HG03521 (cell line): ENCODE measurements around the gene AFF1.
"Not testable (repeated sequence)": the region's sequence is repeated elsewhere in the genome, so short reads cannot be mapped to it uniquely, and the experiment has no call there.

Experiments
- ATAC-seq: cut with Tn5 transposase; IDR thresholded peaks from one replicate; pipeline ENCODE4 v1.9.1; 2021; ENCODE audit warnings: mild to moderate bottlenecking, moderate library complexity; ENCODE audit not compliant: unreplicated experiment

The AFF1 gene

DNA sequence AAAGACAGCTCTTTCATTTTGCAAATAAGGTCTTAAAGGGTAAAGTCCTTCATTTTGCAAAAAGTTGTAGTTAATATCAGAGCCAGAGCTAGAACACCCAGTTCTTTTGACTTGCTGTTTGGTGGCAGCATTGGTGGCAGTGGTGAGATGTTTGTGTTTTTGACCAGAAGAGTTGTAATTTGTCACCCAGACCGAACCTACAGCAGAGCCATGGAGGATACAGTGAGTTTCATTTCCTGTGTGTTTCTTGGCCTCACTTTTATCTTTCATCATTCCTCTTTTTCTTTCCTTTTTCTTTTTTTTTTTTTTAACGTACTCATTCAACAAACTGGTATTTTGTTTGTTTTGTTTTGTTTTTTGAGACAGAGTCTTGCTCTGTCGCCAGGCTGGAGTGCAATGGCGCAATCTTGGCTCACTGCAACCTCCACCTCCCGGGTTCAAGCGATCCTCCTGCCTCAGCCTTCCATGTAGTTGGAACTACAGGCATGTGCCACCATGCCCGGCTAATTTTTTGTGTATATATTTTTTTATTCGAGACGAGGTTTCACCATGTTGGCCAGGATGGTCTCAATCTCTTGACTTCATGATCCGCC lies 116.4 kb downstream of the AFF1 start:
- no peak for ATAC-seq

DNA sequence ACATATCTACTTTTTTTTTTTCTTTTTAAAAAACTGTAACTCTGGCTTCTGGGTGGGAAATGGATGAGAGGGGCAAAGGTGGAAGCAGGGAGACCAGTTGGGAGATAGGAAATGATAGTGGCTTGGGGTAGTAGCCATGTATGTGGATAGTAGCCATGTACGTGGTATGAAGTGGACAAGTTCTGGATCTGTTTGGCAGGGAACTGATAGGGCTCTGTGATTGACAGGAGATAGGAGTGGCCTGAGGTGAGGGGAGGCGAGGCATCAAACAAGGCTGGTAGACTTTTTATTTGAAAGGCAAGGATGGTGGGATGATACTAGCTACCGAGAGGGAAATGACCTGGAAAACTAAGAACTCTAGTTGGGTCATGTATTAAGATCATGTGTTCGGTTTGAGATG lies 117.8 kb downstream of the AFF1 start:
- no peak for ATAC-seq

DNA sequence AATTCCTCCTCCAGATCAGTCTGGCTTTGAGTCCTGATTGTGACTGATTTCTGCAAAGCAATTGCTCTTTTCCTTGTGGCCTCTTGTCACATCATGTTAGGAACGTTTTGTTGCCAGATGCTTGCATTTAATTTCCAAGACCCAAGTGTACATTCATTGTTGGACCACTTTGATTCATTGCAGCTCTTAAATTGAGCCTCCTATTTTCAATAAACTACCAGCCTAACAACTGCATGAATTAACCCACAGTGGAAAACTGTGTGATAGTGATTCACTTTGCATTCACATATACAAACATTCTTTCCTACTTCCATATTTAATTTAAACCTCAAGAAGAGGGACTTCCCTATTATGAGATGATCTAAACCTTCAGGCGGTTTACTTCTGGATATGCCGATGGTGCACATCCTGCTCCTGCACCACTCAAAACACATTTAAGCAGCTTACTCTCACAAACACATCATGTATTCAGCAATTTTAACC lies 118.4 kb downstream of the AFF1 start:
- no peak for ATAC-seq

DNA sequence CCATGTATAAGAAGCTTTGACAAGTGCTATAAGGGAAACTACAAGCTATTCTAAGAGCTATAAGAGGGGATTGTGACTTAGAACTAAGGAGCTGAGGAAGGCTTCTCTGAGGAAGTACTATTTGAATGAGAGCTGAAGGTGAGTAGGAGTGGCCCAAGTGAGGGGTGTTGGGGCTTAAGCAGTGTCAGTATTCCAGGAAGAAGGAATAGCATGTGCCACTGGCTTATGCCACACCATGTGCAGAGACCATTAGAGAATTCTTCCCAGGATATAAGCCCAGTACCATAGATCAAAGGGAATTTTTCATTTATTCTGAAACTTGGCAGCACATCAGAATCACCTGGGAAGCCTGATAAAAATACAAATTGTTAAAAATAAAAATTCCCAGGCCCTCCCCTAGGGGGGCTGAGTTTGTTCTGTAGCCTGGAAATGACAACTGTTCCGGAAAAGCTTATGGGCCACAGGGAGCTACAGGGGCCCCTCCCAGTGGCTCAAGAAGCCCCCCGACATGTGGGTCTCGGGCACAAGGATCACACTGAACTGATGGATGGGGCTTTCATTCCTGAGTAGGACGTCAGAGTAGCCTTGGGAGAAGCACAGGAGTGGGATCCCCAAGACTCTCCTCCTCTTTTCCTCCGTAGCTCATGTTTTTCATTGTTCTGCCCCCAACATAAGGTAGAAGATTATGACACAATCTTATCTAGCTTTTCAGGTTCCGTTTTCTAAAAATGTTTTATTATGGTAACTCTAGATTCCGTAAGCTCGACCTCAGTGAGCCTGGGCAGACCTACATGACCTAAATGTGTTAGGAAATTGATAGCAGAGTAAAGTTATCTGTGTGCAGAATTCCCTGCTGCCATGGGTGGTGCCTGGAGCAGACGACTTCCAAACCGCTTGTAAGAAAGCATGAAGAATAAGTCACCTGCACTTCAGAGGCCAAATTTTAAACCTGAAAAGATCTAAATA lies 119.3 kb downstream of the AFF1 start:
- ATAC-seq = no peak

DNA sequence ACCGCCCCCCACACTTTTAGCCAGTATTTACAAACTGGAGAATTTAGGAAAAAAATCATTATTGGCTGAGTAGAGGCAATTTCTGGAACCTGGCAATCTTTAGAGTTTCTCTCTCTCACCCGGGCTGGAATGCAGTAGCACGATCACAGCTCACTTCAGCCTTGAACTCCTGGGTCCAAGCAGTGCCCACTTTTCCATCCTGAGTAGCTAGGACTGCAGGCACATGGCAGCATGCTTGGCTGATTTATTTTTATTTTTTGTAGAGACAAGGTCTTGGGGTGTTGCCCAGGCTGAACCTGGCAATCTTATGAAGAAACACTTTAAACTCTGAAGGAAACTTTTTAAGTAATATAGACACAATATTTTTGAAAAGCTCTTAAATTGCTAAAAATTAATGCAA lies 120.1 kb downstream of the AFF1 start:
- no peak for ATAC-seq

DNA sequence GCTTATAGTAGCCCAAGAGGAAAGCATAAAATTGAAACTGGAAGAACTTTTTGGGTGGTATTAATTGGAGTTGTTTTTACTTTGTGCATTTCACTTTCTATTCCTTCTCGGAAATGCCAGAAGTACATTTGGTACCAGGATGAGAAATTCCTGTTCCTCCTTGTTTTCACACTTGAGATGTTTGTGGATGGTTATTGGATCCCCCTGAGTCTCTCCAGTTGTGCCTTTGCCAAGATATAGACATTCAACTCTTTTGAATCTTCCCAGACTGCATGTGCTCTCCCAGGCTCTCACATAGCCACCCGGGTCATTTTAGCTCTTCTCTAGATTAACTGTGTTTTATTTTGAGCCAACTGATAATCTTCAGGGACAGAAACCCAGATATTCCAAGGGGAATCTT lies 120.5 kb downstream of the AFF1 start:
- ATAC-seq = no peak

- no peak for ATAC-seq
Observed at GRCh38 chr4:87056881-87057280, 122.1 kb downstream of the AFF1 start.

DNA sequence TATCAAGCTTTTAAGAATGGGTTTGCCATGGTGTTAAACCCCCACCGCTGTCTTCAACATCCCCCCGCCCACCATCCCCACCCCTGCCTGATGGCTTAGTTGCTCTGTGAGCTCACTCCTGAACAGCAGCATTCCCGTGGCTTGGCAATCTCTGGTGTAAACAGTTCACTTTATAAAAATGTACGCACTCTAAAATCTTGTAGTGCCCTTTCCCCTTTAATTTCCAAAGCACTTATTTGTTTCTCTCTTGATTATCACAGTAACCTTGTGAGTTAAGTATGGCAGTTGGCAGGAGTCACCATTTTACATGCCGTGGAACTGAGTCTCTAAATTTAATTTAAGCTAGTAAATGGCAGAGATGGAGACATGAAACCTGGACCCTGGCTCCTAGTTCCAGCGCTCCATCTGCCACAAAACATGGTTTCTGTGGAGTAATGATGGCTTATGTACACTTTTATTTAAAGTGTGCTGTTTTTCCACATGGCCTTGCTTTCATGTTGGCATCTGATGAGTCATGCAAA lies 123.1 kb downstream of the AFF1 start:
- no peak for ATAC-seq

GRCh38 chr4:87058356-87059073 lies 123.7 kb downstream of the AFF1 start:
- no peak for ATAC-seq

GRCh38 chr4:87060957-87061356 lies 126.1 kb downstream of the AFF1 start:
- ATAC-seq = no peak

DNA sequence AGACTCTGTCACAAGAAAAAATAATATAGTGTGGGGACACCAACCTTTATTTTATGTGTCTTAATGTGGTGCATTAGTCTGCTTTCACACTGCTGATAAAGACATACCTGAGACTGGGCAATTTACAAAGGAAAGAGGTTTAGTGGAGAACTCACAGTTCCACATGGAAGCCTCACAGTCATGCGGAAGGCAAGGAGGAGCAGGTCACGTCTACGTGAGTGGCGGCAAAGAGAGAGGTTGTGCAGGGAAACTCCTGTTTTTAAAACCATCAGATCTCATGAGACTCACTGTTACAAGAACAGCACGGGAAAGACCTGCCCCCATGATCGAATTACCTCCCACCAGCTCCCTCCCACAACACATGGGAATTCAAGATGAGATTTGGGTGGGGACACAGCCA lies 130.2 kb downstream of the AFF1 start:
- no peak for ATAC-seq

DNA sequence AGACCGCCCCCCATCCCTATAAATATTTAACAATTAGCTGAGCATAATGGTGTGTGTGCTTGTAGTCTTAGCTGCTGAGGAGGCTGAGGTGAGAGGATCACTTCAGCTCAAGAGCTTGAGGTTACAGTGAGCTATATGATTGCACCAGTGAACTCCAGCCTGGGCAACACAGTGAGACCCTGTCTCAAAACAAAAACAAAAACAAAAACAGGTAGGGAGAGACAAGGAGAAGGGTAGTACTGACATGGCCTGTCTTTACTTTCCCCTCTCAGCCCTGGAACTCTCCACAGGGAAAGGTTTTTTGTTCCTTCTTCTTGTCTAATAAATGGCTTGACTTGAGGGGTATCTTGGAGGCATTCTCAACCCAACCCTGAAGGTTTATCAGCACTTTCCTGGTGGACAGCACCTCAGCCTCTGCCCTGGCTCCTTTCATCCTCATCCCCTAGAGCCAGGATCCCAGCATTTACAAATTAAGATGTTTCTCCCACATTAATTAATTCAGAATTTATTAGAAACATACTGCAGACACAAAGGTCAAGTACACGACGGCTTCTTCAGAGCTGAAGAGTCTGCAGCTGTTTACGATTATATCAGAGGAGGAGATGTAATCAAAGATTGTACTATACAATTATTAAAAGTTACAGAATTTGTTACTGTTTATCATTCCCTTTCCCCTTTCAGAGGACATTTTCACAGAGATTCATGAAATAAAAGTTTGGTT lies 131.8 kb downstream of the AFF1 start:
- no peak for ATAC-seq

- ATAC-seq = no peak
Observed at GRCh38 chr4:87067124-87067885, 132.5 kb downstream of the AFF1 start.

GRCh38 chr4:87068583-87069021 lies 133.8 kb downstream of the AFF1 start:
- no peak for ATAC-seq

- ATAC-seq = no peak
Observed at GRCh38 chr4:87069037-87069742, 134.4 kb downstream of the AFF1 start.

- ATAC-seq = no peak
Observed at GRCh38 chr4:87071401-87071800, 136.6 kb downstream of the AFF1 start.

DNA sequence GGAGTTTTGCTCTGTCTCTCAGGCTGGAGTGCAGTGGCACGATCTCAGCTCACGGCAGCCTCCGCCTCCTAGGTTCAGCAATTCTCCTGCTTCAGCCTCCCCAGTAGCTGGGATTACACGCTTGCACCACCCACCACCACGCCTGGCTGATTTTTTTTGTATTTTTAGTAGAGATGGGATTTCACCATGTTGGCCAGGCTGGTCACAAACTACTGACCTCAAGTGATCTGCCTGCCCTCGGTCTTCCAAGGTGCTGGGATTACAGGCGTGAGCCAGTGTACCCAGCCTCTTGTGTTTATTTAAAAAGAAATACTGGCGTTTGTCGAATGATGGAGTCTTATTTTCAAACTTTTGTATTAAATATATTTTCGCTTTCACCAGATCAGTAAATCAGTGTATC lies 137.7 kb downstream of the AFF1 start:
- not testable (repeated sequence) for ATAC-seq

- ATAC-seq = peak; percentile 93
Observed at GRCh38 chr4:87073199-87074120, 138.6 kb downstream of the AFF1 start.
